ENCODE measurements around the gene PPIF.

- TF ChIP-seq POLR2A (IDR thresholded peaks at IDR 0.05; ENCODE audit: low read length) (no peak), GATA1 (IDR thresholded peaks at IDR 0.05; ENCODE audit: low read depth, low read length) (no peak)
Observed at GRCh38 chr10:79298403-79299244, 48.6 kb upstream of the PPIF start.

All from erythroblast (primary cell).